Smooth muscle cell (in vitro differentiated cells): ENCODE data around the gene ADAMTSL3. TPM values are rescaled to one million over a fixed set of nuclear protein-coding genes. Genes with fewer than 3 reads are reported as not detected.

Experiments used
- DNase-seq: peaks from one replicate; lab custom pipeline; 2025; ENCODE audit not compliant: unreplicated experiment; lab: John Stamatoyannopoulos, UW
- H2AFZ ChIP-seq: fragments of 200-600 bp; sonication (generic); 2 replicates; pipeline ENCODE4 v1.6.0; 2016; ENCODE audit warnings: antibody characterized with exemption, low read depth, mild to moderate bottlenecking
- H3F3A ChIP-seq: fragments of 200-600 bp; sonication (generic); 2 replicates; pipeline ENCODE4 v1.6.0; 2017; ENCODE audit warnings: antibody characterized with exemption, low read depth
- H3K27ac ChIP-seq: fragments of 200-600 bp; sonication (generic); 2 replicates; pipeline ENCODE4 v1.5.1; 2016; ENCODE audit warnings: low read depth, mild to moderate bottlenecking
- H3K27me3 ChIP-seq: fragments of 200-600 bp; sonication (generic); 2 replicates; pipeline ENCODE4 v1.6.1; 2016; ENCODE audit warnings: low read depth, mild to moderate bottlenecking
- H3K36me3 ChIP-seq: fragments of 200-600 bp; sonication (generic); 2 replicates; pipeline ENCODE4 v1.5.1; 2016; ENCODE audit warnings: low read depth
- H3K4me1 ChIP-seq: fragments of 200-600 bp; sonication (generic); 2 replicates; pipeline ENCODE4 v1.5.1; 2016; ENCODE audit warnings: low read depth
- H3K4me2 ChIP-seq: fragments of 200-600 bp; sonication (generic); 2 replicates; pipeline ENCODE4 v1.6.0; 2016; ENCODE audit warnings: mild to moderate bottlenecking
- H3K4me3 ChIP-seq: fragments of 200-600 bp; sonication (generic); 2 replicates; pipeline ENCODE4 v1.5.1; 2016; ENCODE audit warnings: mild to moderate bottlenecking
- H3K79me2 ChIP-seq: fragments of 200-600 bp; sonication (generic); 2 replicates; pipeline ENCODE4 v1.6.0; 2016; ENCODE audit warnings: low read depth, mild to moderate bottlenecking
- H3K9ac ChIP-seq: fragments of 200-600 bp; sonication (generic); 2 replicates; pipeline ENCODE4 v1.6.0; 2016; ENCODE audit warnings: low read depth
- H3K9me3 ChIP-seq: fragments of 200-600 bp; sonication (generic); replicated peaks from 2 replicates; pipeline ENCODE4 v1.5.1; 2016; ENCODE audit warnings: low read depth
- H4K20me1 ChIP-seq: fragments of 200-600 bp; sonication (generic); 2 replicates; pipeline ENCODE4 v1.6.0; 2016; ENCODE audit warnings: low read depth
- CTCF ChIP-seq: fragments of 200-600 bp; sonication (generic); IDR thresholded peaks from 2 replicates; pipeline ENCODE4 v1.5.1; 2017; ENCODE audit warnings: borderline replicate concordance, mild to moderate bottlenecking, antibody characterized with exemption; ENCODE audit not compliant: insufficient read depth, poor library complexity, severe bottlenecking
- WGBS: methylation state at CpG from one replicate; pipeline ENCODE4 v1.1.7; 2016; ENCODE audit warnings: low lambda C conversion rate; 5-methylcytosine and 5-hydroxymethylcytosine counted together
- polyA plus RNA-seq: library from polyadenylated mRNA; unstranded; fragments of >200 nt; fragmentation: Nextera tagmentation; extraction: Ambion mirVana; gene quantifications from 2 replicates; pipeline ENCODE4 v1.2.1, GENCODE V29; 2016
- total RNA-seq: library from RNA; depleted of rRNA; stranded (reverse); fragments of >200 nt; gene quantifications from 2 replicates; pipeline ENCODE4 v1.2.3, GENCODE V29; 2014

ADAMTSL3 gene
- total and polyA plus RNA-seq, 2 experiments from 2014 or later, result 0.17 to 0.22 TPM

- no peak overlapping the region for H3K27ac ChIP-seq
- H3K4me2 ChIP-seq, result no peak overlapping the region
- no peaks in the 10 kb centered on the region for H3K36me3 ChIP-seq
- no peaks in the 10 kb centered on the region for H3K27me3 ChIP-seq
- H3K9me3 ChIP-seq, result no peaks in the 10 kb centered on the region
- TF ChIP-seq CTCF, result no peak
- no peaks in the 10 kb centered on the region for H3K79me2 ChIP-seq
- no peaks in the 10 kb centered on the region for H4K20me1 ChIP-seq
- H3K4me3 ChIP-seq, result no peak overlapping the region
- H3K9ac ChIP-seq, result no peak overlapping the region
- H2AFZ ChIP-seq, result no peak overlapping the region
- DNase-seq, result no peak
- H3K4me1 ChIP-seq, result no peaks in the 10 kb centered on the region
- WGBS, result 70% methylated on average over 3 of the region's 3 CpGs
- H3F3A ChIP-seq, result no peaks in the 10 kb centered on the region
Measured at GRCh38 chr15:83713242-83713641, 59.3 kb downstream of the ADAMTSL3 start.

- Histone ChIP-seq H4K20me1 (no peaks in the 10 kb centered on the region), H3F3A (no peaks in the 10 kb centered on the region), H3K9ac (no peak overlapping the region), H3K4me2 (no peak overlapping the region), H2AFZ (no peak overlapping the region), H3K9me3 (no peaks in the 10 kb centered on the region), H3K4me1 (no peaks in the 10 kb centered on the region), H3K27ac (no peak overlapping the region), H3K4me3 (no peak overlapping the region), H3K36me3 (no peaks in the 10 kb centered on the region), H3K27me3 (no peaks in the 10 kb centered on the region), H3K79me2 (no peaks in the 10 kb centered on the region)
- no peak for DNase-seq
- no peak for TF ChIP-seq CTCF
Measured at GRCh38 chr15:83714939-83715628, 61.2 kb downstream of the ADAMTSL3 start.

- H2AFZ ChIP-seq, result no peak overlapping the region
- no peak for DNase-seq
- no peak for TF ChIP-seq CTCF
- no peaks in the 10 kb centered on the region for H3K36me3 ChIP-seq
- H3K9ac ChIP-seq, result no peak overlapping the region
- H3K9me3 ChIP-seq, result no peaks in the 10 kb centered on the region
- H3K27me3 ChIP-seq, result no peaks in the 10 kb centered on the region
- H3K27ac ChIP-seq, result no peak overlapping the region
- H4K20me1 ChIP-seq, result no peaks in the 10 kb centered on the region
- no peak overlapping the region for H3K4me2 ChIP-seq
- 89% methylated on average over 3 of the region's 3 CpGs for WGBS
- no peak overlapping the region for H3K4me3 ChIP-seq
- no peaks in the 10 kb centered on the region for H3K4me1 ChIP-seq
- H3F3A ChIP-seq, result no peaks in the 10 kb centered on the region
- no peaks in the 10 kb centered on the region for H3K79me2 ChIP-seq
Measured at GRCh38 chr15:83716605-83717004, 62.7 kb downstream of the ADAMTSL3 start.

GRCh38 chr15:83717010-83717409 is 63.1 kb downstream of the ADAMTSL3 start:
- no peak for TF ChIP-seq CTCF
- Histone ChIP-seq H3K4me1 (no peaks in the 10 kb centered on the region), H3F3A (no peaks in the 10 kb centered on the region), H2AFZ (no peak overlapping the region), H3K4me2 (no peak overlapping the region), H3K27ac (no peak overlapping the region), H3K9ac (no peak overlapping the region), H3K27me3 (no peaks in the 10 kb centered on the region), H3K9me3 (no peaks in the 10 kb centered on the region), H3K4me3 (no peak overlapping the region), H3K79me2 (no peaks in the 10 kb centered on the region), H4K20me1 (no peaks in the 10 kb centered on the region), H3K36me3 (no peaks in the 10 kb centered on the region)
- DNase-seq, result no peak
